GM06990 (cell line): ENCODE data around the gene LRRC26.

Experiments used
- DNase-seq: peaks from one replicate; pipeline ENCODE4 v3.0.0-alpha.2; 2011; ENCODE audit not compliant: insufficient read length; ENCODE audit errors: extremely low read depth
- H3K27me3 ChIP-seq: replicated peaks from 2 replicates; pipeline ENCODE4 v1.6.0; 2011; ENCODE audit warnings: low read length; ENCODE audit not compliant: control insufficient read depth, insufficient read depth
- H3K36me3 ChIP-seq: 2 replicates; pipeline ENCODE4 v1.5.1; 2011; ENCODE audit warnings: low read length; ENCODE audit not compliant: control insufficient read depth, insufficient read depth
- H3K4me3 ChIP-seq: replicated peaks from 2 replicates; pipeline ENCODE4 v1.5.1; 2011; ENCODE audit warnings: low read depth, mild to moderate bottlenecking, control low read depth, low read length
- TF ChIP-seq, protein P1 (sequence below): IDR thresholded peaks from 2 replicates; pipeline ENCODE4 v1.5.1; 2011; ENCODE audit warnings: low read length, control low read depth, mild to moderate bottlenecking, inconsistent platforms; ENCODE audit not compliant: insufficient read depth, poor library complexity, severe bottlenecking

Gene LRRC26

DNA sequence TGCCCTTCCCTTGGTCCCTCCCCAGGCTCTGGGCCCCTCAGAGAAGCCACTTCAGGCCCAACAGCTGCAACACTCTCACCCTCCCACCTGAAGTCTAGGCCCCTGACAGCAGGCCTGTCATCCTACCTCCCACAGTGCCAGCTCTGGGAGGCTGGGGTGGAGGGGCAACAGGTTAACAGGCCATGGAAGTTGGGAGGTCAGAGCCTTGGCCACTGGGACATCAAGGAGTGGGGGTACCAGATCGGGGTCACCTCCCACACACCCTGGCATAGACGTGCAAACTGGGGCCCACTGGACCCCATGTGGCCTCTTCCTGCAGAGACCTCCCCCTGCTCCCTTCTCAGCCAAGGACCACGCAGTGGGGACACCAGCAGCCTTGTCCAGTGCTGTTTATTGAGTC is 21.4 kb upstream of the LRRC26 start:
- H3K4me3 ChIP-seq: no peak overlapping the region
- TF ChIP-seq, protein P1, sequence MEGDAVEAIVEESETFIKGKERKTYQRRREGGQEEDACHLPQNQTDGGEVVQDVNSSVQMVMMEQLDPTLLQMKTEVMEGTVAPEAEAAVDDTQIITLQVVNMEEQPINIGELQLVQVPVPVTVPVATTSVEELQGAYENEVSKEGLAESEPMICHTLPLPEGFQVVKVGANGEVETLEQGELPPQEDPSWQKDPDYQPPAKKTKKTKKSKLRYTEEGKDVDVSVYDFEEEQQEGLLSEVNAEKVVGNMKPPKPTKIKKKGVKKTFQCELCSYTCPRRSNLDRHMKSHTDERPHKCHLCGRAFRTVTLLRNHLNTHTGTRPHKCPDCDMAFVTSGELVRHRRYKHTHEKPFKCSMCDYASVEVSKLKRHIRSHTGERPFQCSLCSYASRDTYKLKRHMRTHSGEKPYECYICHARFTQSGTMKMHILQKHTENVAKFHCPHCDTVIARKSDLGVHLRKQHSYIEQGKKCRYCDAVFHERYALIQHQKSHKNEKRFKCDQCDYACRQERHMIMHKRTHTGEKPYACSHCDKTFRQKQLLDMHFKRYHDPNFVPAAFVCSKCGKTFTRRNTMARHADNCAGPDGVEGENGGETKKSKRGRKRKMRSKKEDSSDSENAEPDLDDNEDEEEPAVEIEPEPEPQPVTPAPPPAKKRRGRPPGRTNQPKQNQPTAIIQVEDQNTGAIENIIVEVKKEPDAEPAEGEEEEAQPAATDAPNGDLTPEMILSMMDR: no peak
- no peak for DNase-seq
- peaks cover 11% of the 10 kb centered on the region for H3K36me3 ChIP-seq
- no peaks in the 10 kb centered on the region for H3K27me3 ChIP-seq

DNA sequence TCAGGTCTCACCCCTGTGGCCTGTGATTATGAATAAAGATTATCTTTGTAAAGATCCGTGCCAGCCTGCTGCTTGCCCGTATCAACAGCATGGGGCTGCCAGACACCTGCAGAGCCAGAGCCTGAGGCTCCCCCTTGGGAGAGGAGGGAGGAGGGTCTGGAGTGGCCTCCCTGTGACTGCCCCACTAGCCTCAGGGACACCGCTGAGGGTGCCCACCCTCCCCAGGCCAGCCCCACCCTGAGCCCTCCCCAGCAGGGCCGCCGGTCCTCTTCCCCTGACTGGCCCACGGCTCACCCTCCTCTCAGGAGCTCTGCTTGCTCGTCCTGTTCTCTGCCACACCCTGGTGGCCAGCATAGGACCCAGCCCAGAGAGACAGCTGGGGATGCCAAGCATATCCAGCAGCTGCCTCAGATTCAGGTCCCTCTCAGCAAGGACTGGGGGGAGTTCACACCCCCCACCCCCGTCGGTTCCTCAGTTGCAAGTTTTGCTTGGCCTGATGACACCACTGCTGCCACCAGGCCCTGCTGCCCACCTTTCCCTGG is 20.5 kb upstream of the LRRC26 start:
- TF ChIP-seq, protein P1: no peak
- Histone ChIP-seq H3K36me3 (peaks cover 14% of the 10 kb centered on the region), H3K4me3 (no peak overlapping the region), H3K27me3 (no peaks in the 10 kb centered on the region)
- DNase-seq: no peak

DNA sequence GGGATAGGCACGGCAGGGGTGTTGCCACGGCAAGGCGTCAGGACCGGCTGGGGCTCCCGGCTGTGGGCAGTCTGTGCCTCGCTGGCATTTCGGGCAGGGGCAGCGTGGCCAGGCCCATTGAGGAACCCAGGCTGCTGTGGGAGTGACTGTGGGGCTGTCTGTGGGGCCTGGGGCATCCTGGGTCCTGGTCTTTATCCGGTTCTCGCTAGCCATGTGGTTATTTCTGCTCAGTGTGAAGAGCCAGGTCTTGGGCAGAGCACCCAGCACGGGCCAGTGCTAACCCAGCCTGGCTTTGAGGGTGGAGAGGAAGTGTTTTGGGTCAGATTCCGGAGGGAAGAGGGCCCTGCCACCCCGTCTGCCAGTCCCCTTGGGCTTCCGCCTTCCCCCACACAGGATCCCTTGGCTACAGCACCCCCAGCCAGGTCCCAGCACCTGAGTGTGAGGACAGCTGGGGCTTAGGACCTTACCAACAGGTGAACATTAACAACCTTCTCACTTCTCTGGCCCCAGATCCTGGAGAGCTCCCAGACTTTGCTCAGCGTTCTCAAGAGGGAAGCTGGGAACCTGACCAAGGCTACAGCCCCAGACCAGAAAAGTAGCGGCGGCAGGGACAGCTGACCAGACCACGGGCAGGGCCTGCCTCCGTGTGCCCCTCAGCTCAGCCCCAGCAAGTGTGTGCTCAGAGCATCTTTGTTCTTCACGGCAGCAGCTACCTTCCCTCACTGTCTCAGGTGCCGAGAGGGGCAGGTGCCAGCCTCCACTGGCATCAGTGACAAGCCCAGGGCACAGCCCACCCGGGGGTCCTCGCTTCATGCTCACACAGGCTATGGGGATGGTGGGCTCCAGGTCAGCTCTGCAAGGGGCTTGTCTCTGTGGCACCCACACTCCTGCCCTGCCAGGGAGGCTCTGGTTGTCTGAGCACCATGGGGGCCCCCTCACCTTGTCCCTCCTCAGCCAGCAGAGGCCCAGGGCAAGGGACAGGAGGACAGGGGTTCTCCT is 19.7 kb upstream of the LRRC26 start:
- no peak for DNase-seq
- Histone ChIP-seq H3K27me3 (no peaks in the 10 kb centered on the region), H3K4me3 (peak overlapping the region; percentile 96), H3K36me3 (peaks cover 16% of the 10 kb centered on the region)
- TF ChIP-seq, protein P1: no peak

DNA sequence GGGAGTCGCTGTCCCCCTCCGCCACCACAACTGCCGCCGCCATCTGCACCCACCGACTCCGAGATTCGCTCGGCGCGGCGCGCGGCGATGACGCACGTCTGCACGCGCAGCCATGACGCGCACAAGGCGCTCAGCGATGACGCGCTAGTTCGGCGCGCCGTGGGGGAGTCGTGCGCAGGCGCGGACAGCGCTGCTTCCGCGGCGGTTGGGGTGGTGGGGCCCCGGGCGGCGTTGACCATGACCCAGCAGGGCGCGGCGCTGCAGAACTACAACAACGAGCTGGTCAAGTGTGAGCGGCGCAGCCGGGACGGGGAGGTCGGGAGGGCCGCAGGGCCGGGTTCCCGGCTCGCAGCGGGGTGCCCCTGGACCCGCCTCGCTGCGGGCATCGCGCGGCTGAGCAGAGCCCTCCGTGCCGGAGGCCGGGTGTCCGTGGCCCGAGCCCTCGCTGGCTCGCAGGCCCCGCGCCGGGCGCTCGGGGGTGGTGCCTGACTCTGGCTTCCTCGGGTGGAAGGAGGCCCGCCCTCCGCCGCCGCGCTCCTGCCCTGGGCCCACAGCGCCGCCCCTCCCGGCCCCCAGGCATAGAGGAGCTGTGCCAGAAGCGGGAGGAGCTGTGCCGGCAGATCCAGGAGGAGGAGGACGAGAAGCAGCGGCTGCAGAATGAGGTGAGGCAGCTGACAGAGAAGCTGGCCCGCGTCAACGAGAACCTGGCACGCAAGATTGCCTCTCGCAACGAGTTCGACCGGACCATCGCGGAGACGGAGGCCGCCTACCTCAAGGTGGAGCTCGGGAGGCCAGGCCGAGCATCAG is 18.8 kb upstream of the LRRC26 start, which contains the start of the genes ANAPC2 and SSNA1:
ANAPC2 (minus strand) TSS at position 71 of the 807 bp plus-strand sequence; CDS start at position 43, 28 bp downstream.
SSNA1 (plus strand) TSS at position 187 of the 807 bp plus-strand sequence; CDS start at position 238, 51 bp downstream.
- DNase-seq: peak; percentile 98
- TF ChIP-seq, protein P1: peak; percentile 72
- Histone ChIP-seq H3K4me3 (peak within 1 kb of the TSS; percentile 96), H3K36me3 (peaks cover 25% of the 10 kb centered on the region), H3K27me3 (no peaks in the 10 kb centered on the region)

DNA sequence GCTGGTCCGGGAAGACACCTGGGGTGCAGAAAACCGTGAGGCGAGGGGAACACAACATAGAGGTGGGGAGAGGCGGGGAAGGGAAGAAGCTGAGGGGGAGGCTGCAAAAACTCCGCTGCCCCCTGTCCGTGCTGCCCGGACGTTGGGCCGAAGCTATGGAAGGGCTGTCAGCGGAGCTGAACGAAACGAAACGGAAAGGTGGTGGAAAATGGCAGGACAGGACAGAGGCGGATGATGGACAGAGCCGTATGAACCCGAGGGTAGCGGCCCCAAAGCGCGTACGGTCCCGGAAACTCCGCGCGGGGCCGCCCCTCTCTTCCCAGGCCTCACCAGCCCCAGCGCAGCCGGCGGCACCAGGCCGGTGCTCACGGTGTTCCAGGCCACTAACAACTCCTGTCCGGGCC is 18.2 kb upstream of the LRRC26 start:
- TF ChIP-seq, protein P1: no peak
- Histone ChIP-seq H3K36me3 (peaks cover 30% of the 10 kb centered on the region), H3K27me3 (no peaks in the 10 kb centered on the region), H3K4me3 (peak overlapping the region; percentile 96)
- no peak for DNase-seq
